ENCODE results near the gene CUL9.

The CUL9 gene

DNA sequence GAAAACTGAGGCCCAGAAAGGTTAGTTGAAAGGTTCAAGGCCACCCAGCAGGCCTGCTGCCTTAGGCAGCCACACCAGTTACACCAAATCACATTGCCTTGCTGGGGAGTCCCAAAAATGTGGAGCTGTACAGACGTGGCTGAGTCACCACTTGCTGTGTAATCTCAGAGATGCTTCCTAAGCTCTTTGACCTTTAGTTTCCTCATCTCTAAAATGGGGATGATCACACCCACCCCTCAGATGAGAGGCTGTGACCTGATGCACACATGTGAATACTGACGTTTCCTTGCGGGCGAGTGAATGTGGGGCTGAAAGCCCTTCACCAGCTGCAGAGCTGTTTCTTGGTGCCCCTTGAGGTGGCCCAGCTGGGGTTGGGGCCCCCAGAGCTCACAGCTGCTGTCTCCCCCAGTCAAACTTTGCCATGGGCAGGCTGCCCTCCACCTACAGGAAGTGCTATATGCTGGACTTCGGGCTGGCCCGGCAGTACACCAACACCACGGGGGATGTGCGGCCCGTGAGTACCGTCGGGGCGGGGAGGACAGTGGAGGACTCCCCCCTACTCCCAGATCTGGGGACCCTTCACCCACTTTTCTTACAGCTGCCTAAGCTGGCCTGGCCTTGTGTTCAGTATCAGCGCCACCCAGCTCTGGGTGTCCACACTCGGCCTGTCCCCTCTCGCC is 72.3 kb downstream of the CUL9 start:
- in situ Hi-C loops (cut with MboI; ENCODE audit: low sequenced_read_pairs) = loop anchor here (10.0 kb wide), 1 partner anchor 251 kb away; no protein-coding TSS in a partner anchor

DNA sequence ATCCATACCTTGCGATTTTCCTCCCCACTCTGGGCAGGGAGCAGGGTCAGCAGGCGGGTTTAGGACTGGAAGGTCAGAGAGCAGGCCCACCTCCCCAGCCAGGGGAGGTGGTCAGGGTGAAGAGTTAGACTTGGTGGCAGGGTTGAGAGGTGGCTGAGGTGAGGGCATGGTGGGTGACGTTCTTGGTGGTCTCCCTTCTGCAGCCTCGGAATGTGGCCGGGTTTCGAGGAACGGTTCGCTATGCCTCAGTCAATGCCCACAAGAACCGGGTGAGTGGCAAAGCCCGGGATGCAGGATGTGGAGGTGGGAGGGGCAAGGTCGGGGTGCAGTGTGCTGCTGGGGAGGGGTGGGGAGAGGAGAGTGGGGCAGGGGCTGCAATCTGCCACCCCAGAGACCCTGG is 72.8 kb downstream of the CUL9 start:
- in situ Hi-C loops (cut with MboI; ENCODE audit: low sequenced_read_pairs) = loop anchor here (10.0 kb wide), 1 partner anchor 250 kb away; no protein-coding TSS in a partner anchor

DNA sequence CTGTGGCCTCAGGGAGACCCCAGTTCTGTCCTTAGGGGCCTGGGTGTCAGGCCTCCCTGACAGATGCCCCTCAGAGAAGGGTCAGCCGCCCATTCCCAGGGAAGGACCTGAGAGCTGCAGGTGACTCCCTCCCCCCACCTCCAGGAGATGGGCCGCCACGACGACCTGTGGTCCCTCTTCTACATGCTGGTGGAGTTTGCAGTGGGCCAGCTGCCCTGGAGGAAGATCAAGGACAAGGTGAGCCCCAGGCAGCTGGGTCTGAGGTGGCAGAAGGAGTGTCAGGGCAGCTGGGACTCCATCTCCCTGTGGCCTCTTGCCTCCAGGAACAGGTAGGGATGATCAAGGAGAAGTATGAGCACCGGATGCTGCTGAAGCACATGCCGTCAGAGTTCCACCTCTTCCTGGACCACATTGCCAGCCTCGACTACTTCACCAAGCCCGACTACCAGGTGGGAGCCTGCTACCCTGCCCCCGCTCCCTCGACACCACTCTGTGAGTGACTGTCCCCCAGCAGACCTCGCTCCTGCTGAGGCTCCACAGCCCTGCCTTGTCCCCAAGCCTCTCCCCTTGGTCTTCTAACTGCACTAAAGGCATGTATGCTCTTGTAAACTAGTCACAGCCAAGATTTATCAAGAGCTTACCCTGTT is 73.5 kb downstream of the CUL9 start:
- in situ Hi-C loops (cut with MboI; ENCODE audit: low sequenced_read_pairs) = loop anchor here (10.0 kb wide), 1 partner anchor 249 kb away; no protein-coding TSS in a partner anchor

DNA sequence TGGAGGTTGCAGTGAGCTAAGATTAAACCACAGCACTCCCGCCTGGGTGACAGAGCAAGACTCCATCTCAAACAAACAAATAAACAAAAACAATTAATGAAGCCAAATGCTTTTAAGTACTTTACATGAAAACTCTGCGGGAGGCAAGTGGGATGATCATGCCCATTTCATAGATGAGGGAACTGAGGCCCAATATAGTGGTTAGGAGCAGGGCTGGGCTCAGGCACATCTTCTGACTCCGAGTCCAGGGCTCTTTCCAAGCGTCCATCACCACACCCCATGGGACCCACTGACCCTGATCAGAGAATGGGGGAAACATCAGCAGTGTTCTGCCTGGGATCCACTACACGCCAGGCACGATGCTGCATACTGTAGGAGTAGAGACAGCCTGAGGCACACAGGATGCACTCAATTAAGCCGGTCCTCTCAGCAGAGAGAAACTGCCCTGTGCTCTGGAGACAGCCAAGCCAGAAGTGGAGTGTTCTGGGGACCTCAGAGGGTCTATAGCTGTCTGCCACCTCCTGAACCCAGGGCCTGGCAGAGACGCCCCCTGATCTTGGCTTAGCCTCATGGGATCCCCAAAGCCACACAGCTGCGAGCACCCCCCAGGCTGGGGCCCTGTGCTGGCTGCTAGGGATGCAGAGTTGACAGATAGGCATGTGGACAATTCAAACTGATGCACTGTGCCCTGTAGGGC is 74.8 kb downstream of the CUL9 start:
- in situ Hi-C loops (cut with MboI; ENCODE audit: low sequenced_read_pairs) = loop anchor here (10.0 kb wide), 1 partner anchor 248 kb away; no protein-coding TSS in a partner anchor

DNA sequence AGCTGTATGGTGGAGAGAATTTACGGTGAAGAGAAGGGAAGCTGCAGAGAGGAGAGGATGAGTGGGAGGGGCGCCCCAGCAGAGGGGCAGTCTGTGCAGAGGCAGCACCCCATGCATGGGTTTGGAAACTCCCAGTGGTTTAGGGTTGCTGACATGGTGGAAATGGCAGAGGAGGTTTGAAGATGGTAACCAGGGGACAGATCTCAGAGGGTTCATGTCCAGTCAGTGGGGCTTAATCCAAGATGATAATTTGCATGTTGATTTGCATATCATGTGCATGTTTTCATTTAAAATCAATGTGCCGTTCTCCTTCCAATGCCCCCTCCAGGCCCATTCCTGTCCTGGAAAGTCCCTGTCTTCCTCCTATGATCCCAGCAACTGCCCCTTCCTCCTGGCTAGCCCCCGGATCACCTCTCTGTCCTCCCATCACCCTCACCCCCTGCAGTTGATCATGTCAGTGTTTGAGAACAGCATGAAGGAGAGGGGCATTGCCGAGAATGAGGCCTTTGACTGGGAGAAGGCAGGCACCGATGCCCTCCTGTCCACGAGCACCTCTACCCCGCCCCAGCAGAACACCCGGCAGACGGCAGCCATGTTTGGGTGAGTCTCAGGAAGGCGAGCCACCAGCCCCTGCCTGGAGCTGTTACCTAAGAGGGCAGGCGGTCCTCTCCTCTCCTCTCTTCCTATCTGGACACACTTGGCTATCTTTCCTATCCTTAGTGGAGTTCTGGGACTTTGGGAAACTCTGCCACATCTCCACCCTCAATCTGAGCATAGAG is 75.6 kb downstream of the CUL9 start:
- in situ Hi-C loops (cut with MboI; ENCODE audit: low sequenced_read_pairs) = loop anchor here (10.0 kb wide), 1 partner anchor 247 kb away; no protein-coding TSS in a partner anchor

DNA sequence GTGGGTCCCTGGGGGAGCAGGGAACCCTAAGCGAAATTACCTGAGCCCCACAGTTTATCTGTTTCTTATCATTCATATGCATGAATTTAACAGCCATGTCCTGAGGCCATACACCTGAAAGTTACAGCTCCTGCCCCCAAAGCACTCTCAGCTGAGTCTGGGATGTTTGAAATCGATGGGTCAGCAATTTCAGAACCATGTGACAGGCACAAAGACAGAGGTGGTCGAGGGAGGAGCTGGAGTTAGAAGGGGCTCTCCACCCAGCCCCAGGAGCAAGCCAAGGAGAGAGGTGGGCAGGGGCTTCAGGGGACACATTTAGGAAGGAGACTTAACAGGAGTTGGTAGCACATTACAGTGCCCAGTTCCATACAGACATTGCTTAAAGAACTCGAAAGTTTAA is 76.2 kb downstream of the CUL9 start:
- in situ Hi-C loops (cut with MboI; ENCODE audit: low sequenced_read_pairs) = loop anchor here (10.0 kb wide), 1 partner anchor 247 kb away; no protein-coding TSS in a partner anchor

DNA sequence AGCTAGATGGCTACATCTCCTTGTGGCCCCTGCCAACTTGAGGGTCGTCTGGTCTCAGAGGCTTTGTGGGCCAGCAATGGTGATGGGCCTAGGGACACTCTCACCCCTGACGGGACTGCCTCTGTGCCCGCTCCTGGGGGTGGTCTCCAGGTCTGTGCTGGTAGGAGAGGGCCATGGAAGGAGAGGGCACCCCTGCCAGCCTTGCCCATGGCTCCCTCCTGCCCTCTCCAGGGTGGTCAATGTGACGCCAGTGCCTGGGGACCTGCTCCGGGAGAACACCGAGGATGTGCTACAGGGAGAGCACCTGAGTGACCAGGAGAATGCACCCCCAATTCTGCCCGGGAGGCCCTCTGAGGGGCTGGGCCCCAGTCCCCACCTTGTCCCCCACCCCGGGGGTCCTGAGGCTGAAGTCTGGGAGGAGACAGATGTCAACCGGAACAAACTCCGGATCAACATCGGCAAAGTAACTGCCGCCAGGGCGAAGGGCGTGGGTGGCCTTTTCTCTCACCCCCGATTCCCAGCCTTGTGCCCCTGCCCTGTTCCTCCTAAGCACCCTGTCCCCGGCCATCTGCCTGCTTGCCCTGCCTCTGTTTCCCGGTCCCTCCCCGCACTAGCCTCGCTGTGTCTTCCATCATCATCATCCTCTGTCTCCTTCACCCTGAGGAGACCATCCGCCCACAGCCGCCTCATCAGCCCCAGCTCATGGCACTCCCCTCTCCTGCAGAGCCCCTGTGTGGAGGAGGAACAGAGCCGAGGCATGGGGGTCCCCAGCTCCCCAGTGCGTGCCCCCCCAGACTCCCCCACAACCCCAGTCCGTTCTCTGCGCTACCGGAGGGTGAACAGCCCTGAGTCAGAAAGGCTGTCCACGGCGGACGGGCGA is 77.1 kb downstream of the CUL9 start:
- in situ Hi-C loops (cut with MboI; ENCODE audit: low sequenced_read_pairs) = loop anchor here (10.0 kb wide), 1 partner anchor 246 kb away; no protein-coding TSS in a partner anchor

DNA sequence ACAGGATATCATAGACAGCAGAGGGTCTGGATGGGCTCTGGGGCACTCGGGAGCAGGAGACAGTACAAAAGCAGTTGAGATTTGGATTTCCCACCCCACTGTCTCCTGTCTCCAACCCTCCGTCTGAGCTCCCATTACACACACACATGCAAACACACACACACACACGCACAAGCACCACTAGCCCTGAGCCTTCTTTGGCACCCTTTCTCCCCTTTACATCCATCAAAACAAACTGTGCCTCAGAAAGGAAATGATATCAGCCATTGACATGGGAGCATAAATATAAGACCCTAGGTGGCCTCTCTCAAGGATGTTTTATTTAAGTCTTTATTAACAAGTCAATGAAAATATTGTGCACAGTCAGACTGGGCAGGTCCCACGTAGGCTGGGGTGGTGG is 78.8 kb downstream of the CUL9 start:
- in situ Hi-C loops (cut with MboI; ENCODE audit: low sequenced_read_pairs) = no loop called here

DNA sequence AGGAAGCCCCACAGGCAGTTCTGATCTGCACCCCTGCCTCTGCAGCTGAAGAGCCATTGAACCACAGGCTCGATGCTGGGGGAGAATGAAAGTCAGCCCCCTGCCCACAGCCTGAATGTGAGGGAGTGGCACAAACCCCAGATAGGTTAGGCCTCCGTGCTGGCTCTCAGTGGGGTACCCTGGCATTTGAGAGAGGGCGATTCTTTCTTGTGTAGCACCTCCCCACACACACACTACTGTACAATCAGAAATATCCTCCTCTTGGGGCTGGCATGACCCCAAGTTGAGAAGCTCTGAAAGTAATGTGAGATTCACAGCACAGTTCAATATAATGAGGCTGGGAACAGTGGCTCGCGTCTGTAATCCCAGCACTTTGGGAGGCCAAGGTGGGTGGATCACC is 79.2 kb downstream of the CUL9 start:
- in situ Hi-C loops (cut with MboI; ENCODE audit: low sequenced_read_pairs) = no loop called here

DNA sequence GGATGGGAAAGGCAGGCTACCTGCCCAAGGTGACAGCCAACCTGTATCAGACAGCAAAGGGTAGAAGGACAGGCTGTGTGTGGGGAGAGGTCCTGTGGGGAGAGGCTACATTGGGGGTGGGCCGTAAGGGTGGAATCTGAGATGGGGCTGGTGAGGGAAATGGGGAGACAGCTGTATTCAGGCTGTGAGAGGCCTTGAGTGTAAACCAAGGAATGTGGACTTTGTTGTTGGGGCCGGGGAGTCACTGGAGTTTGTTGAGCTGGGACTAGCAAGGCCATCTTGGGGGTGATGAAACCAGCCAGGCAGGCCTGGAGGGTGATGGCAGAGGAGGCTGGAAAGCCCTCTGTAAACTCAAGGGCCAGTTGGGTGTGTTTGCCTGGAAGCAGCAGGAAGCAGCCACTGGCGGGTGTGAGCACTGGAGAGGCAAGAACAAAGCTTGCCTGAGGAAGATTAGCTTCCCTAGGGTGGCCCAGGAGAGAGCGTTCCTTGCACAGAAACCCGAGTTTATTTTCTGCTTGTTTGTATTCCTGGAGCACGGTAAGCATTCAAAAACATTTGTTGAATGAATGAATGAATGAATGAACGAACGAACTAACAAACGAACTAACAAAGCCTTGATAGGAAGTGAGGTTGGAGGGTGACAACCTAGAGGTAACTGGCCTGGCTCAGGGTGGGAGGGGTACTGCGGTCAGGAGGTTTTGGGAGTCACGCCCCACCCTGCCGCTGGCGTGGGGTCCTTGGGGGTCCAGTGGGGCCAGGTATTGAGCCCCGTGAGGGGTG is 80.2 kb downstream of the CUL9 start:
- in situ Hi-C loops (cut with MboI; ENCODE audit: low sequenced_read_pairs) = no loop called here

DNA sequence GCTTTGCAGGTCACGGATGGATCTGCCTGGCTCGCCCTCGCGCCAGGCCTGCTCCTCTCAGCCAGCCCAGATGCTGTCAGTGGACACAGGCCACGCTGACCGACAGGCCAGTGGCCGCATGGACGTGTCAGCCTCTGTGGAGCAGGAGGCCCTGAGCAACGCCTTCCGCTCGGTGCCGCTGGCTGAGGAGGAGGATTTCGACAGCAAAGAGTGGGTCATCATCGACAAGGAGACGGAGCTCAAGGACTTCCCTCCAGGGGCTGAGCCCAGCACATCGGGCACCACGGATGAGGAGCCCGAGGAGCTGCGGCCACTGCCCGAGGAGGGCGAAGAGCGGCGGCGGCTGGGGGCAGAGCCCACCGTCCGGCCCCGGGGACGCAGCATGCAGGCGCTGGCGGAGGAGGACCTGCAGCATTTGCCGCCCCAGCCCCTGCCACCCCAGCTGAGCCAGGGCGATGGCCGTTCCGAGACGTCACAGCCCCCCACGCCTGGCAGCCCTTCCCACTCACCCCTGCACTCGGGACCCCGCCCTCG is 80.9 kb downstream of the CUL9 start:
- in situ Hi-C loops (cut with MboI; ENCODE audit: low sequenced_read_pairs) = no loop called here

DNA sequence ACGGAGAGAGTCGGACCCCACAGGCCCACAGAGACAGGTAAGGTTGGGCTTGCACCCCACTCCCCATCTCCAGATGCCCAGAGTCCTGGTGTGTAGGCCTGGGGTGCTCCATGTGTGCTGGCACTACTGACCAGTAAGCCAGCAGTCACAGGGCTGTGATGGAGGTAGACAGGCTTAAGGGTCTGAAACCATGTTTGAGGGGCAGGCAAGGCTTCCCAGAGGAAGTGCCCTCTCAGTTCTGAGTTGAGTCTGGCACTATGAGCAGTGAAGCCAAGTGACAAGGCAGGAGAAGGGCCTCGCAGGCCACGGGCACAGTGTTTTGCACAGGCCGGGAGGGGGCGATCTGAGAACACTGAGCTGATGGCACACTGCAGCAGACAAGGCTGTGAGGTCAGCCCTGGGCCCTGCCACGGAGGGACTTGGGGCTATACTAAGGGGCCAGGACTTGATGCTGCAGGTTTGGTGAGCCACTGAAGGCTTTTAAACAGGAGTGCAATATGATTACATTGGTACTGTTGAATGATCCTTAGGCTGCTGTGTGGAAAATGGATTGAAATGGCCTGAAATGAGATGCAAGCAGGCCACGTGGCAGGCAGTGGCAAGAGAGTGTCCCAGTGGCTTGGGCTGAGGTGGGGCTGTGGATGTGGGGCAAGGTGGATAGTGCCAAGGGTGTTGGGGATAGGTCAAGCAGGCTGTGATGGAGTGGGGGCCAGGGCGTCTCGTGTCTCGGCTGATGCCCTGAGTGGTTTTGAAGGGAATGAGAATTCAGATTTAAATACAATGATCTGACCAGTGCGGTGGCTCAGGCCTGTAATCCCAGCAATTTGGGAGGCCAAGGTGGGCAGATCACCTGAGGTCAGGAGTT is 81.5 kb downstream of the CUL9 start:
- in situ Hi-C loops (cut with MboI; ENCODE audit: low sequenced_read_pairs) = no loop called here

DNA sequence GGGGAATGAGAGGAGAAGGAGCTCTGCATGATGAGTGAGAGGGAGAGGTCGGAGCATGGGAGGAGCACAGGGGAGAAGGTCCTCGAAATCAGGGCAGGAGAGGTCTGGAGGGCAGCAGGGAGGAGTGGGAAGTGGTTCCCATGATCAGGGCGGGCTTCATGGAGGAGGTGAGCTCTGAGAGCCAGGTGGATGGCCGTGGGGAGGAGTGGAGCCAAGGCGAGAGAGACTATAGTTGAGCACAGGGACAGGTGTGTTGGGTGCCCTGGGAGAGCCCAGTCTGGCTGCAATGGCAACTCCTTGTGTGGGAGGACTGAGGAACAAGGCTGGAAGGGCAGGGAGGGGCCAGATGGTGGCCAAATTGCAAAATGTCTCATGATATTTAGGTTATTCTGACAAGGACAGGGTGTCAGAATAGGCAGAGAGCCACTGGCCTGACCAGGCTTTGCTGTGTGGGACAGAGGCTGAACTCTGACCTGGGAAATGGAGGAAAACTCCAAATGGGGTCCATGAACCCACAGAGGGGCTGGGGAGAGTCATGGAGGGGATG is 82.7 kb downstream of the CUL9 start:
- in situ Hi-C loops (cut with MboI; ENCODE audit: low sequenced_read_pairs) = no loop called here

DNA sequence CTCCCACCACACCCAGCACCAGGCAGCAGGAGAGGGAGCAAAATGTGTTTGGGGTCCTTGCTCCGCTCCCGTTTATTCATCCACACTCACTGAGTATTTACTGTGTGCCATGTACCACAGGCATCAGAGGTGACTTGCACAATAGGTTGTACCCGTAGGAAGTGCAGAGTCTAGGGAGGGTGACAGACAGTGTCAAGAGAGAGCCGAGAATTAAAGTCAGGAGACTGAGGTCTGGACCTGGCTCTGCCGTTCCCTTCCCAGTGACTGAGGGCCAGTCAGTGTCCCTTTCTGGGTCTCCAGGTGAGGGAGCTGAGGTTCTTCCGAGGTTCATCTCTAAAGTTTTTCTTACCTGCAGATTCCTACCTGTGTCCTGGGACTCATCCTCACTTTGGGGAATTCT is 83.6 kb downstream of the CUL9 start:
- in situ Hi-C loops (cut with MboI; ENCODE audit: low sequenced_read_pairs) = no loop called here

DNA sequence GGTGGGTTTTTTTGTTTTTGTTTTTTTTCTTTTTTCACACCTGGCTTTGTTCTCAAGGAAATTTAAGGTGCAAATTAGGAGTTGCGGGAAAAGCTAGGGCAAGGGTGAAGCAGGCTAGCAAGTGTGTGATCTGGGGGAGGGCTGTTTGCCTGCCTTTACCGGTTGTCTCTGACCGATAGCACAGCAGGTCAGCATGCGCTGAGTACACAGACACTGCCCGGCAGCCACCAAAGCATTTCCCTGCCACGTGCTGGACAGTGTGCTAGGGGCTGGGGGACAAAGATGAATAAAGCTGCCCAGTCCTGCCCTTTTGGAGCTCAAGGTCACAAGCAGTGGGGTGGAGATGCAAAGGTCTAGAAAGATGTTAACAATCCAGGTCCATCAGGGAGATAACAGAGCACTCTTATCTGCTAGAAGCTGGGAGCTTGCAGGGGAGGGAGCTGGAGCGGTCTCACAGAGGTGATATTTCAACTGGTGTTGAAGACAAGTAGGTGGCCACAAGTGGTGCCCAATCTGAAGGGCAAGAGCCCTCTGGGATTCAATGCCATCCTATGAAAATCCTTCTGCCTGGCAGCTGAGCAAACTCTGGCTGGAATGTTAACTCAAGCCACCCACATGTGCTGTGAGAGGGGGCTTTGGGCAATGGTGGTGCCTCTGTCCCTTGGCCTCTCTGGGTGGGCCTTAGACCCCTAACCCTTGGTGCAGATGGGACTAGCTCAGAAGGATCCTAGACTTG is 85.8 kb downstream of the CUL9 start:
- in situ Hi-C loops (cut with MboI; ENCODE audit: low sequenced_read_pairs) = no loop called here

DNA sequence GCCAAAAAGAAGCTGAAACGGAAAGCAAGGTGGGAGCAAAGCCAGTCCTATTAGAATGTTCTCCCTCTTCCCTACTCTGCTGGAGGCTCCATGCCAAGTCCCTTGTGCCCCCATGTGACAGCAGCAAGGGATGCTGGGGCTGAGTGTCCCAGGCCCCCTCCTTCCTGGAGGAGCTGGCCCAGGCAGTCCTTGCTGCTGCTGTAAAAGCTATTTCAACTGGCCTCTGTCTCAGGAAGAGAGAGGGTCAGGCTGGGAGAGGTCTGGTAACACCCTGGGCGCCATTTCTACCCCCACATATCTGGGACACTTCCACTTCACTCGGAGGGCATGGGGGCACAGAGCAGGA is 86.3 kb downstream of the CUL9 start:
- in situ Hi-C loops (cut with MboI; ENCODE audit: low sequenced_read_pairs) = no loop called here

DNA sequence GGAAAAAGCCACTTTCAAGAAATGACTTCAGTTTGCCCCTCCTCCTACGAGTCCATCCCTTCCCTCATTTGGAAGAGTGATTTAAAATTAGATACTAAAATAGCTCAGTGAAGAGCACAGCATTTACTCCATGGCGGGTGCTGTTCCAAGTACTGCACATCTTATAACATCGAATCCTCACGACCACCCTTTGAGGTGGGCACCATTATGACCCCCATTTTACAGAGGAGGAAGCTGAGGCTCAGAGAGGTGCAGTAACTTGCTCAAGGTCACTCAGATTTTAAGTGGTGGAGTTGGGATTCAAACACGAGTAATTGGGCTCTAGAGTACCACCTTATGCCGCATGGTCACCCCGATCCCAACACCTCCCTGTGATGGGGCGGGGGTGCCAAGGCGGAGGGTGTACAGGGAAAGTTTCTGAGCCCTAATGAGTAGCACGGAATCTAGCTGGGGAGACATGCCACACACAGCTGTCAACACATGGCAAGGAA is 86.8 kb downstream of the CUL9 start:
- in situ Hi-C loops (cut with MboI; ENCODE audit: low sequenced_read_pairs) = no loop called here
